GM12873 (cell line): Measurements from ENCODE around the gene DHX58.

ENCODE experiments used
- TF ChIP-seq, protein P1 (sequence below): IDR thresholded peaks from 2 replicates; pipeline ENCODE4 v1.5.1; 2012; ENCODE audit warnings: low read depth, mild to moderate bottlenecking, moderate library complexity, low read length, control low read depth; ENCODE audit not compliant: insufficient read depth; ENCODE audit errors: missing control alignments

Gene DHX58

DNA sequence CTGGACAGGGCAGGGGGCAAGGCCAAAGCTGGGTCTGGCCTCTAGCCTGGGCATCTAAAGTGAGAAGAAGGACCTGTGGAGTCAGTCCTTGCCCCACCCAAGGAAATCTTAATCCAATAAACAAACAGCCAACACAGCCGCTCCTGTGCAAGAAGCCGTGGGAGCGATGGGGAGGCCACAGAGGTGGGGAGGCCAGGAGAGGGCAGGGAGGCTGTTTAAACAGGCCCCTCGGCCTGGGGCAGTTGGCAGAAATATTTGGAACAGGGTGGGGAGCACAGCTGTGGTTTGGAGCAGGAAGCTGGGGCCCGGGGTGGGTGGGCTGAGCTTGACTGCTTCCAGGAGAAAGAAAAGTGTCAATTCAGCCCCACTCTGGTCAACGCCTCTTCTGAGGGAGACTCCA is 19.6 kb downstream of the DHX58 start:
- TF ChIP-seq, protein P1, sequence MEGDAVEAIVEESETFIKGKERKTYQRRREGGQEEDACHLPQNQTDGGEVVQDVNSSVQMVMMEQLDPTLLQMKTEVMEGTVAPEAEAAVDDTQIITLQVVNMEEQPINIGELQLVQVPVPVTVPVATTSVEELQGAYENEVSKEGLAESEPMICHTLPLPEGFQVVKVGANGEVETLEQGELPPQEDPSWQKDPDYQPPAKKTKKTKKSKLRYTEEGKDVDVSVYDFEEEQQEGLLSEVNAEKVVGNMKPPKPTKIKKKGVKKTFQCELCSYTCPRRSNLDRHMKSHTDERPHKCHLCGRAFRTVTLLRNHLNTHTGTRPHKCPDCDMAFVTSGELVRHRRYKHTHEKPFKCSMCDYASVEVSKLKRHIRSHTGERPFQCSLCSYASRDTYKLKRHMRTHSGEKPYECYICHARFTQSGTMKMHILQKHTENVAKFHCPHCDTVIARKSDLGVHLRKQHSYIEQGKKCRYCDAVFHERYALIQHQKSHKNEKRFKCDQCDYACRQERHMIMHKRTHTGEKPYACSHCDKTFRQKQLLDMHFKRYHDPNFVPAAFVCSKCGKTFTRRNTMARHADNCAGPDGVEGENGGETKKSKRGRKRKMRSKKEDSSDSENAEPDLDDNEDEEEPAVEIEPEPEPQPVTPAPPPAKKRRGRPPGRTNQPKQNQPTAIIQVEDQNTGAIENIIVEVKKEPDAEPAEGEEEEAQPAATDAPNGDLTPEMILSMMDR = no peak

DNA sequence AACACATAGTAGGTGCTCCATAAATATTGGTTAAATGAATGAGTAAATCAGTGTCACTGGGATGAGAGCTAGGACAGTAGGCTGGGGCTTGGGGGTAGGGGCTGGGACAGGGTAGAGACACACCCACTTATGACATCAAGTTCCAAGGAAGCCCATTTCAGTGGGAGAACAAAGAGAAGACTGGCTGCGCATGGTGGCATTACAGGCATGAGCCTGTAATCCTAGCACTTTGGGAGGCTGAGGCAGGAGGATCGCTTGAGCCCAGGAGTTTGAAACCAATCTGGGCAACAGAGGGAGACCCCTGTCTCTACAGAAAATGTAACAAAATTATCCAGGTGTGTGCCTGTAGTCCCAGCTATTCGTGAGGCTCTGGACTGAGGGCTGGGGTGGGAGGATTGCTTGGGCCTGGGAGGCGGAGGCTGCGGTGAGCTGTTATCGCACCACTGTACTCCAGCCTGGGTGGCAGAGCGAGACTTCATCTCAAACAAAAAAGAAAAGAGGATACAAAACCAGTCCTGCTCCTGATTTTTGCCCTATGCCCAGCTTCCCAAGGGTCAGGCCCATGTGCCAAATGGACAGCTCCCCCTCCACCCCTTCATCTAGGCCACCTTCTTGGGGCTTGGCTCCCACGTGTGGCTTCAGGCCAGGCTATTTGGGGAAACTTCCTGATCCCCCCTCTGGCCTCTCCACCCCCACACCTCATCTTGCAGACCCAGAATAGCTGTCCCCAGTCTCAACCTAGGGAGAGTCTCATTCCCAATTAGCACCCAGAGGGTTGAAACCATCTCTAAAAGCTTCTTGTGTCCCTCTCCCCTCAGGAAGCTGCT is 21.3 kb downstream of the DHX58 start:
- TF ChIP-seq, protein P1 = no peak

- TF ChIP-seq, protein P1 = no peak
Observed at GRCh38 chr17:42088736-42089135, 23.8 kb downstream of the DHX58 start.

DNA sequence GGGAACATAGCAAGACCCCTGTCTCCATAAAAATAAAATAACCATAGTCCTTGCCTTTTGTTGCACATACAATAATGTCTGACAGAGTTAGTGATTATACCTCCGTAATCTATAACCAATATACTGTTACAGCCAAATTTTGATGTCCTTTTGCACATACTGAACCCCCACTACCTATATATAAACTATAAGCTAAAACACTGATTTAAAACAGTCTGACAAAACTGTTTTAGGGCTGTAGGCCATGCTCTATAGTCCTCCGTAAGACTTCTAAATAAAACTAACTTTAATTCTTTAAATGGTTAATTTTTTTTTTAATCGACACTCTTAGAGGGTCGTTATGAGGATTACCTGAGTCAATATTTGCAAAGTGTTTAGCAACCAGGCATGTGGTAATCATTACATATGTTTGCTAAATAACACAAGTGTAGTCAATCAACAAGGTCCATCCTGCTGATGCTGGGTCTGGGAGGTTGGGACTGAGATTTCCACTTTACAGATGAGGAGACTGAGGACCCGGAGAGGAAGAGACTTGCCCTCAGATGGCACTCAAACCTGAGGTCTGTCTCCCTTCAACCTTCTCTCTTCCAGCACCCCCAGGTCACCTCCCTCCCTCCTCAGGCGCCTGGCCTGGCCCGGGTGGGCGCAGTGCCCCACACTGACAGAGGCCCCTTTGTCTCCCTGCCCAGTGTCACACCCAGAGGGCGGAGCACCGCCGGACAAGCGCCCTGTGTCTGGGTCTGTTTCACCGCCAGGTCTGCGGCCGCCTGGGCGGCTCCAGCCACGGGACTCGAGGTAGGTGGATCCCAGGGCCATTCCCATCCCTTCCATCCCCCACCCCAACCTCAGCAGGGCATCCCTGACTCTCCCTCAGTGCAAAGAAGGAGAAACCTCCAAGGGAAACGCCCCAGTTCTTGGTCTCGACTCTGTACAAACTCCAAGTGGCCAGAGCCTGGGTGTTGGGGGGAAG is 24.5 kb downstream of the DHX58 start:
- TF ChIP-seq, protein P1 = no peak

DNA sequence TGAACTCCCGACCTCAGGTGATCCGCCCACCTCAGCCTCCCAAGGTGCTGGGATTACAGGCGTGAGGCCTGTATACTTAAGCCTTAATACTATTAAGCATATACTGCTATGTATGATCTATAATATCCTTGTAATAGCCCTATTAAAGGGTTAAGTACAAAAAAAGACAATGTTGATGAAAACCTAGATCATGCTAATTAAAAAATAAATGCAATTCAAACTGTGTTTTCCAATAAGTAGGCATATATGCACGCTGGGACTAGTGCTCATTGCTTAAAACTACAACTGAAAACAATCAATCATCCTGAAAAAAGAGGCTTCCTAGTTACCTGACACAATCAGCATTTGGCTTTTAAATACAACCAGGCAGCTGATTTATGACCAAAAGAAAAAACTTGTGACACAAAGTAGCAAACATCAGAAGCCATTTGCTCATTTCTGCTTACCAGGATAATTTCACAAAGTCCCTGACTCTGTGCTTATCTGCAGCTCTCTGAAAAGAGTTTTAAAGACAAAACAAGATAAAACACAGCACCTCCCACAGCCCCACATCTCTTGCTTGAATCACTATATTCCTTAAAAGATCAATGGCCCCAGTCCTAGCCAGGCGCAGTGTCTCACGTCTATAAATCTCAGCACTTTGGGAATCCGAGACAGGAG is 25.3 kb downstream of the DHX58 start:
- TF ChIP-seq, protein P1 = no peak

GRCh38 chr17:42081516-42082129 is 30.9 kb downstream of the DHX58 start:
- TF ChIP-seq, protein P1 = no peak

GRCh38 chr17:42079541-42079940 is 33.0 kb downstream of the DHX58 start:
- TF ChIP-seq, protein P1 = no peak
